Central memory CD4-positive, alpha-beta T cell (primary cell): ENCODE measurements around the gene TMEM108.

Source experiments
- DNase-seq: peaks from one replicate; pipeline ENCODE4 v3.0.0; 2022

The TMEM108 gene

GRCh38 chr3:133238015-133238414 lies 199.8 kb downstream of the TMEM108 start:
- no peak for DNase-seq

- DNase-seq: no peak
Observed at GRCh38 chr3:133246119-133246518, 207.9 kb downstream of the TMEM108 start.

GRCh38 chr3:133246773-133247172 lies 208.6 kb downstream of the TMEM108 start:
- DNase-seq: no peak

- DNase-seq: no peak
Observed at GRCh38 chr3:133248389-133248788, 210.2 kb downstream of the TMEM108 start.

GRCh38 chr3:133249490-133249889 lies 211.3 kb downstream of the TMEM108 start:
- DNase-seq: no peak

GRCh38 chr3:133254151-133254550 lies 216.0 kb downstream of the TMEM108 start:
- no peak for DNase-seq

GRCh38 chr3:133254716-133255115 lies 216.5 kb downstream of the TMEM108 start:
- DNase-seq: no peak

GRCh38 chr3:133256787-133257483 lies 218.7 kb downstream of the TMEM108 start:
- no peak for DNase-seq

GRCh38 chr3:133258358-133258757 lies 220.2 kb downstream of the TMEM108 start:
- DNase-seq: no peak

- DNase-seq: no peak
Observed at GRCh38 chr3:133259767-133260166, 221.6 kb downstream of the TMEM108 start.

- DNase-seq: no peak
Observed at GRCh38 chr3:133262333-133262732, 224.1 kb downstream of the TMEM108 start.

GRCh38 chr3:133264920-133265319 lies 226.7 kb downstream of the TMEM108 start:
- DNase-seq: no peak

GRCh38 chr3:133268726-133269134 lies 230.5 kb downstream of the TMEM108 start:
- DNase-seq: no peak

- no peak for DNase-seq
Observed at GRCh38 chr3:133269393-133269792, 231.2 kb downstream of the TMEM108 start.

- DNase-seq: no peak
Observed at GRCh38 chr3:133270631-133271030, 232.4 kb downstream of the TMEM108 start.

- no peak for DNase-seq
Observed at GRCh38 chr3:133271042-133271441, 232.9 kb downstream of the TMEM108 start.

GRCh38 chr3:133271539-133271938 lies 233.3 kb downstream of the TMEM108 start:
- no peak for DNase-seq

- no peak for DNase-seq
Observed at GRCh38 chr3:133273346-133273745, 235.2 kb downstream of the TMEM108 start.

- no peak for DNase-seq
Observed at GRCh38 chr3:133274477-133274876, 236.3 kb downstream of the TMEM108 start.

GRCh38 chr3:133276594-133276993 lies 238.4 kb downstream of the TMEM108 start:
- DNase-seq: no peak

- DNase-seq: no peak
Observed at GRCh38 chr3:133277813-133278212, 239.6 kb downstream of the TMEM108 start.

- no peak for DNase-seq
Observed at GRCh38 chr3:133278260-133279043, 240.3 kb downstream of the TMEM108 start.

GRCh38 chr3:133280586-133280985 lies 242.4 kb downstream of the TMEM108 start:
- no peak for DNase-seq

- no peak for DNase-seq
Observed at GRCh38 chr3:133282236-133282635, 244.0 kb downstream of the TMEM108 start.
